Measurements from ENCODE around the gene SUFU. TPM values are rescaled to one million over a fixed set of nuclear protein-coding genes. Genes with fewer than 3 reads are reported as not detected.

The SUFU gene
- total RNA-seq, 1 donor from 2014 or later, result 16.9 TPM

- peaks cover 7% of the 10 kb centered on the region for H3K4me1 Mint-ChIP-seq (ENCODE audit: unreplicated experiment)
- no peak for DNase-seq (ENCODE audit: extremely low spot score, unreplicated experiment)
- no peaks in the 10 kb centered on the region for H3K36me3 Mint-ChIP-seq (ENCODE audit: unreplicated experiment)
- H3K4me3 Mint-ChIP-seq (ENCODE audit: unreplicated experiment), result no peak overlapping the region
- TF ChIP-seq CTCF (IDR thresholded peaks at IDR 0.05), result no peak
- H3K27me3 Mint-ChIP-seq (ENCODE audit: unreplicated experiment), result no peaks in the 10 kb centered on the region
- H3K9me3 Mint-ChIP-seq (ENCODE audit: unreplicated experiment), result no peaks in the 10 kb centered on the region
- H3K27ac Mint-ChIP-seq (ENCODE audit: unreplicated experiment), result no peak overlapping the region
Measured at GRCh38 chr10:102585026-102585425, 81.3 kb downstream of the SUFU start.

GRCh38 chr10:102586858-102587257, 83.1 kb downstream of the SUFU start:
- H3K27me3 Mint-ChIP-seq (ENCODE audit: unreplicated experiment), result no peaks in the 10 kb centered on the region
- TF ChIP-seq CTCF (IDR thresholded peaks at IDR 0.05), result no peak
- H3K9me3 Mint-ChIP-seq (ENCODE audit: unreplicated experiment), result no peaks in the 10 kb centered on the region
- H3K36me3 Mint-ChIP-seq (ENCODE audit: unreplicated experiment), result no peaks in the 10 kb centered on the region
- no peak overlapping the region for H3K4me3 Mint-ChIP-seq (ENCODE audit: unreplicated experiment)
- peaks cover 2% of the 10 kb centered on the region for H3K4me1 Mint-ChIP-seq (ENCODE audit: unreplicated experiment)
- no peak for DNase-seq (ENCODE audit: extremely low spot score, unreplicated experiment)
- no peak overlapping the region for H3K27ac Mint-ChIP-seq (ENCODE audit: unreplicated experiment)

GRCh38 chr10:102588875-102589274, 85.1 kb downstream of the SUFU start:
- peaks cover 11% of the 10 kb centered on the region for H3K4me1 Mint-ChIP-seq (ENCODE audit: unreplicated experiment)
- DNase-seq (ENCODE audit: extremely low spot score, unreplicated experiment), result no peak

GRCh38 chr10:102593074-102593803, 89.5 kb downstream of the SUFU start:
- H3K27ac Mint-ChIP-seq (ENCODE audit: unreplicated experiment), result no peak overlapping the region

More at GRCh38 chr10:102588875-102589274, 85.1 kb downstream of the SUFU start:
- Mint-ChIP-seq H3K4me3 (ENCODE audit: unreplicated experiment) (no peak overlapping the region), H3K27me3 (ENCODE audit: unreplicated experiment) (no peaks in the 10 kb centered on the region), H3K27ac (ENCODE audit: unreplicated experiment) (no peak overlapping the region), H3K36me3 (ENCODE audit: unreplicated experiment) (no peaks in the 10 kb centered on the region), H3K9me3 (ENCODE audit: unreplicated experiment) (no peaks in the 10 kb centered on the region)
- no peak for TF ChIP-seq CTCF (IDR thresholded peaks at IDR 0.05)

GRCh38 chr10:102593804-102594079, 90.0 kb downstream of the SUFU start:
- Mint-ChIP-seq H3K4me1 (ENCODE audit: unreplicated experiment) (peaks cover 11% of the 10 kb centered on the region), H3K27ac (ENCODE audit: unreplicated experiment) (no peak overlapping the region), H3K36me3 (ENCODE audit: unreplicated experiment) (peaks cover 8% of the 10 kb centered on the region), H3K4me3 (ENCODE audit: unreplicated experiment) (no peak overlapping the region), H3K27me3 (ENCODE audit: unreplicated experiment) (no peaks in the 10 kb centered on the region), H3K9me3 (ENCODE audit: unreplicated experiment) (no peaks in the 10 kb centered on the region)
- TF ChIP-seq CTCF (IDR thresholded peaks at IDR 0.05), result no peak
- no peak for DNase-seq (ENCODE audit: extremely low spot score, unreplicated experiment)

More at GRCh38 chr10:102593074-102593803, 89.5 kb downstream of the SUFU start:
- H3K36me3 Mint-ChIP-seq (ENCODE audit: unreplicated experiment), result peaks cover 3% of the 10 kb centered on the region
- H3K4me1 Mint-ChIP-seq (ENCODE audit: unreplicated experiment), result peaks cover 11% of the 10 kb centered on the region
- H3K27me3 Mint-ChIP-seq (ENCODE audit: unreplicated experiment), result no peaks in the 10 kb centered on the region
- no peak overlapping the region for H3K4me3 Mint-ChIP-seq (ENCODE audit: unreplicated experiment)
- H3K9me3 Mint-ChIP-seq (ENCODE audit: unreplicated experiment), result no peaks in the 10 kb centered on the region
- no peak for TF ChIP-seq CTCF (IDR thresholded peaks at IDR 0.05)
- DNase-seq (ENCODE audit: extremely low spot score, unreplicated experiment), result no peak
